ENCODE measurements around the gene PPP1R18. TPM values are rescaled to one million over a fixed set of nuclear protein-coding genes. Genes with fewer than 3 reads are reported as not detected.

The PPP1R18 gene
- total RNA-seq, 2 experiments from 2014 or later = 65.2 to 106 TPM

DNA sequence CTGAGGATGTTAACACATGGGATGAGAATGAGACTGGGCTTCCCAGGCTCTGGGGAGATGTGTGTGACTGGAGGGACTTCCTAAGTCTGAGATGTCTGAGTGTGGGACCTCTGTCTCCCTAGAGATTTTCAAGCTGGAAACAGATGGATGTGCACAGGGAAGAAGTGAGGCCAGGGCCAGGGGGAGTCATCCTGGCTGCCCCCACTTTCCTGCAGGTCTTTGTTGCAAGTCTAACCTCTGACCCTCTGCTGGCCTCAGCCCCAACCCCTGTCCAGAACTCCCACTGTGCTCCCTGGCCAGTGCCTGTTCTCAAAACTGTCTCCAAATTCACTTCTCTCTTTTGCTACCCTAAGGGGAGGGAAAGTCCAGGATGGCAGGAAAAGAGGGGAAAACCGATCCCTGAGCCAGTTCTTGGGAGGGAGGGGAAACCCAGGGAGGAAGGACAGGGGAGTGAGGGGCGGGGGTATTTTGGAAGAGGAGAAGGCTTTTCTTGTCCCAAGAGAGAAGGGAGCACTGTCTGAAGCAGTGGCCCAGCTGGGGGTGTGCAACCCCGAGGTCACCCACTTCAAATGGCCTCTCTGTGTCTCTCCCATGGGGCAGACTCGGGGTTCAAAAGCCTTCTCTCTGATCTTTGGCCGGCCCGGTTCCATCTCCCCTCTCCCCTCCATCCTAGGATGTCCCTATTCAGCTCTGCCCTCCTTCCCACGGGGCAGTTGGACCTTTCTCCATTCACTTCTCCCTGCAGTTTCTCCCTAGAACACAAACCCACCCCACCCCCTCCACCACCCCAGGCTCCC lies 3.1 kb downstream of the PPP1R18 start:
- no peaks in the 10 kb centered on the region for H3K9me3 ChIP-seq (ENCODE audit: low read length)
- intact Hi-C loops (cut with micrococcal nuclease; ENCODE audit: unreplicated experiment) = loop anchor here (10.0 kb wide), 1 partner anchor 811 kb away; the partner anchor contains the start of gene MICB
- peaks cover 17% of the 10 kb centered on the region; the same call in 1 of the 2 replicates for H4K20me1 ChIP-seq (ENCODE audit: insufficient read depth, low read length)
- no peak overlapping the region for H2AFZ ChIP-seq (ENCODE audit: low read length)
- no peaks in the 10 kb centered on the region for H3K9me2 ChIP-seq (ENCODE audit: insufficient read depth, low read length)
- peak overlapping the region; percentile 95 for H3K4me3 ChIP-seq (ENCODE audit: low read depth, low read length, poor library complexity, severe bottlenecking)
- peaks cover 92% of the 10 kb centered on the region for H3K79me2 ChIP-seq (ENCODE audit: insufficient read depth, low read depth, low read length)
- TF ChIP-seq EZH2phosphoT487 (IDR thresholded peaks at IDR 0.05; ENCODE audit: borderline replicate concordance, low read depth, low read length) = no peak
- TF ChIP-seq, protein P1, sequence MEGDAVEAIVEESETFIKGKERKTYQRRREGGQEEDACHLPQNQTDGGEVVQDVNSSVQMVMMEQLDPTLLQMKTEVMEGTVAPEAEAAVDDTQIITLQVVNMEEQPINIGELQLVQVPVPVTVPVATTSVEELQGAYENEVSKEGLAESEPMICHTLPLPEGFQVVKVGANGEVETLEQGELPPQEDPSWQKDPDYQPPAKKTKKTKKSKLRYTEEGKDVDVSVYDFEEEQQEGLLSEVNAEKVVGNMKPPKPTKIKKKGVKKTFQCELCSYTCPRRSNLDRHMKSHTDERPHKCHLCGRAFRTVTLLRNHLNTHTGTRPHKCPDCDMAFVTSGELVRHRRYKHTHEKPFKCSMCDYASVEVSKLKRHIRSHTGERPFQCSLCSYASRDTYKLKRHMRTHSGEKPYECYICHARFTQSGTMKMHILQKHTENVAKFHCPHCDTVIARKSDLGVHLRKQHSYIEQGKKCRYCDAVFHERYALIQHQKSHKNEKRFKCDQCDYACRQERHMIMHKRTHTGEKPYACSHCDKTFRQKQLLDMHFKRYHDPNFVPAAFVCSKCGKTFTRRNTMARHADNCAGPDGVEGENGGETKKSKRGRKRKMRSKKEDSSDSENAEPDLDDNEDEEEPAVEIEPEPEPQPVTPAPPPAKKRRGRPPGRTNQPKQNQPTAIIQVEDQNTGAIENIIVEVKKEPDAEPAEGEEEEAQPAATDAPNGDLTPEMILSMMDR (conservative IDR thresholded peaks at IDR 0.05; ENCODE audit: low read length) = no peak
- ChIA-PET POLR2A (interaction anchor here (0.8 to 2.7 kb wide), 2 partner anchors 8 to 37 kb away, joined by 5 to 14 read pairs; partner anchors contain the start of gene TUBB), CTCF (ENCODE audit: unreplicated experiment) (no interaction called here)
- no TSS peak for BruUV-seq (replicated peaks)
- H3K27ac ChIP-seq (ENCODE audit: low read depth, low read length, poor library complexity, severe bottlenecking) = peak overlapping the region; percentile 95
- peak; percentile 18 for DNase-seq (ENCODE audit: low spot score)
- H3K4me2 ChIP-seq (ENCODE audit: low read length) = peak overlapping the region; percentile 99
- peaks cover 39% of the 10 kb centered on the region for H3K4me1 ChIP-seq (ENCODE audit: insufficient read depth, low read length, poor library complexity, severe bottlenecking)
- peaks cover 76% of the 10 kb centered on the region for H3K36me3 ChIP-seq (ENCODE audit: insufficient read depth, low read length)

DNA sequence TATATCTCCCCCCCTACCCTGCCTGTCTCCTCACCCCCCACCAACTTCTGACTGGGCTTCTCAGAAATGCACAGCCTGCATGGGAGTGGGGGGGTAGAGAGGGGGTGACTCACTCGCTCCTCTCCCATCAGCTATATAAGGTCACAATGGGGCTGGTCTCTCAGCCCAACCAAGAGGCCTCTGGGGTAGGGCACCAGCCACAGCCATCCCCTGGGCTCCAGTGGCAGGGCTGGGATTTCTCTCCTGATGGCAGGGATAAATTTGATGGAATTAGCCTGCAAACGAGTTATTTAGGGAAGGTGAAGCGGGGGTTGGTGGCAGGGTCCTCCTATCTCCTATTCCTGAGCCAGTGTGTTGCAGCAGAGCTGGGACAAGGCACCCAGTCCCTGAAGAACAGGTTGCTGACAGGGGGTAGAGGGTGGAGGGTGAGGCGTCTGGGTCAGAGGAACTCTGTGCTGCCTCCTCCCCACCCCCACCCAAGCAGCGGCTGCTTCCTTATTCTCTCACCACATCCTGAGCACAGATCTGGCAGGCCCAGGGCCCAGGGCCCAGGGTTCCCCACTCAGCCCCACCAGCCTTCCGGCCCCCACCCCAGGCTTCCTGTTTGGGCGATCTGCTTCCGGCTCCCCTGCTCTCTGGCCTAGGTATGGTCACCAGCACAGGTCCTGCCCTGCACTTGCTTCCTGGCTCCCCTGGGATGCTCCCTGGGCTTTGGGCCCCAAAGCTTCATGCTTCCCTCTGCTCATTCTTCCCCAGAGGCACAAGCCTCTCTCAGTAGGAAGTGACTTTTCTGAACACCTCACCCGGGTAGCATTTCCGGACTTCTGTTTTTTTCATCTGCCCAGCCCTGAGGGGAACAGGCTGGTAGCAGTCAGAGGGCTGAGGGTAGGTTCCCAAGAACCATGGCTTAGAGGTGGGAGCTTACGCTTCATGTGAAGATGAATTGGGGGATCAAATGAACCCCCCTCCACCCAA lies 4.0 kb downstream of the PPP1R18 start:
- intact Hi-C loops (cut with micrococcal nuclease; ENCODE audit: unreplicated experiment) = loop anchor here (1.0 to 10.0 kb wide), 2 partner anchors 39 to 812 kb away; partner anchors contain the start of gene MICB
- Histone ChIP-seq H3K4me3 (ENCODE audit: low read depth, low read length, poor library complexity, severe bottlenecking) (peak overlapping the region; percentile 95), H3K9me2 (ENCODE audit: insufficient read depth, low read length) (no peaks in the 10 kb centered on the region), H3K27ac (ENCODE audit: low read depth, low read length, poor library complexity, severe bottlenecking) (peak overlapping the region; percentile 95), H3K4me2 (ENCODE audit: low read length) (peak overlapping the region; percentile 99), H4K20me1 (ENCODE audit: insufficient read depth, low read length) (peaks cover 17% of the 10 kb centered on the region; the same call in 1 of the 2 replicates), H3K36me3 (ENCODE audit: insufficient read depth, low read length) (peaks cover 85% of the 10 kb centered on the region), H3K79me2 (ENCODE audit: insufficient read depth, low read depth, low read length) (peaks cover 93% of the 10 kb centered on the region), H3K4me1 (ENCODE audit: insufficient read depth, low read length, poor library complexity, severe bottlenecking) (peaks cover 30% of the 10 kb centered on the region), H3K9me3 (ENCODE audit: low read length) (no peaks in the 10 kb centered on the region), H2AFZ (ENCODE audit: low read length) (no peak overlapping the region)
- POLR2A ChIA-PET = interaction anchor here (0.6 to 2.1 kb wide), 6 partner anchors 10 to 202 kb away, joined by 3 to 6 read pairs (median 4); partner anchors contain the start of genes C6orf136, DDR1 and DHX16
- no TSS peak for BruUV-seq (replicated peaks)
- CTCF ChIA-PET (ENCODE audit: unreplicated experiment) = interaction anchor here (0.5 to 0.9 kb wide), 3 partner anchors 26 to 1376 kb away, joined by 3 to 4 read pairs (median 3); no protein-coding TSS in a partner anchor
- no peak for TF ChIP-seq EZH2phosphoT487 (IDR thresholded peaks at IDR 0.05; ENCODE audit: borderline replicate concordance, low read depth, low read length)
- TF ChIP-seq, protein P1 (conservative IDR thresholded peaks at IDR 0.05; ENCODE audit: low read length) = no peak
- DNase-seq (ENCODE audit: low spot score) = peak; percentile 95
